Glomerular visceral epithelial cell (primary cell): ENCODE data around the gene ABCA13.
"Not testable (repeated sequence)": the region's sequence is repeated elsewhere in the genome, so short reads cannot be mapped to it uniquely, and the experiment has no call there.

ENCODE experiments used
- DNase-seq: peaks from one replicate; pipeline ENCODE4 v3.0.0-alpha.2; 2016; ENCODE audit errors: extremely low spot score

The ABCA13 gene

GRCh38 chr7:48171202-48171601, at the start of gene ABCA13:
Gene ABCA13, plus strand, starts transcription at chr7:48171458. Its CDS starts 26 bp downstream, at chr7:48171484.
- no peak for DNase-seq

- no peak for DNase-seq
Observed at GRCh38 chr7:48126037-48126436, 45.2 kb upstream of the ABCA13 start.

GRCh38 chr7:48130658-48131108, 40.6 kb upstream of the ABCA13 start:
- no peak for DNase-seq

GRCh38 chr7:48132792-48133191, 38.5 kb upstream of the ABCA13 start:
- DNase-seq: no peak

- DNase-seq: no peak
Observed at GRCh38 chr7:48139459-48139858, 31.8 kb upstream of the ABCA13 start.

GRCh38 chr7:48140001-48140681, 31.1 kb upstream of the ABCA13 start:
- DNase-seq: no peak

- no peak for DNase-seq
Observed at GRCh38 chr7:48141521-48141920, 29.7 kb upstream of the ABCA13 start.

- DNase-seq: no peak
Observed at GRCh38 chr7:48144291-48144768, 26.9 kb upstream of the ABCA13 start.

GRCh38 chr7:48147078-48147591, 24.1 kb upstream of the ABCA13 start:
- no peak for DNase-seq

GRCh38 chr7:48147690-48148089, 23.6 kb upstream of the ABCA13 start:
- not testable (repeated sequence) for DNase-seq

- DNase-seq: no peak
Observed at GRCh38 chr7:48148311-48148710, 22.9 kb upstream of the ABCA13 start.

GRCh38 chr7:48149058-48149457, 22.2 kb upstream of the ABCA13 start:
- no peak for DNase-seq

GRCh38 chr7:48150086-48150485, 21.2 kb upstream of the ABCA13 start:
- no peak for DNase-seq

GRCh38 chr7:48154792-48155413, 16.4 kb upstream of the ABCA13 start:
- peak; percentile 35 for DNase-seq

GRCh38 chr7:48158404-48158803, 12.9 kb upstream of the ABCA13 start:
- DNase-seq: no peak

GRCh38 chr7:48161407-48162125, 9.7 kb upstream of the ABCA13 start:
- no peak for DNase-seq

GRCh38 chr7:48165157-48165556, 6.1 kb upstream of the ABCA13 start:
- DNase-seq: no peak

- DNase-seq: no peak
Observed at GRCh38 chr7:48168159-48168558, 3.1 kb upstream of the ABCA13 start.

GRCh38 chr7:48170506-48170905, 752 bp upstream of the ABCA13 start:
- no peak for DNase-seq

GRCh38 chr7:48173313-48173712, 2.1 kb downstream of the ABCA13 start:
- DNase-seq: no peak

GRCh38 chr7:48173756-48174382, 2.6 kb downstream of the ABCA13 start:
- no peak for DNase-seq

GRCh38 chr7:48175019-48175418, 3.8 kb downstream of the ABCA13 start:
- no peak for DNase-seq
